Endothelial cell of umbilical vein (primary cell): ENCODE data around the gene L3MBTL4. TPM values are rescaled to one million over a fixed set of nuclear protein-coding genes. Genes with fewer than 3 reads are reported as not detected.

Source experiments
- BruUV-seq: library from RNA; stranded (reverse); fragments of 400-500 nt; replicated peaks from 2 replicates; lab custom pipeline; 2021; lab: Mats Ljungman, UMichigan
- CTCF ChIA-PET: fragments of 300-600, 350-600 bp; sonication (Branson Sonifier 250); formaldehyde crosslinking; loops from one replicate; lab custom pipeline; 2021; ENCODE audit warnings: antibody characterized with exemption, inconsistent platforms; lab: Charles Lee
- POLR2A ChIA-PET: fragments of 300-600, 350-600 bp; sonication (Branson Sonifier 250); formaldehyde crosslinking; loops from one replicate; lab custom pipeline; 2021; ENCODE audit warnings: antibody characterized with exemption, inconsistent platforms; lab: Charles Lee
- DNase-seq: peaks from one replicate; pipeline ENCODE4 v3.0.0-alpha.2; 2011; ENCODE audit warnings: low read depth, low spot score
- FAIRE-seq: peaks from 2 replicates; lab custom pipeline; 2011; peaks lifted over from hg19 to GRCh38; lab: Jason Lieb, UNC
- H2AFZ ChIP-seq: 2 replicates; pipeline ENCODE4 v1.6.0; 2012; ENCODE audit warnings: low read depth, low read length, control low read depth, inconsistent platforms
- H3K27ac ChIP-seq: 2 replicates; pipeline ENCODE4 v1.5.1; 2011; ENCODE audit warnings: low read depth, mild to moderate bottlenecking, control low read depth, low read length, moderate library complexity; ENCODE audit not compliant: insufficient read depth
- H3K27me3 ChIP-seq, 2 experiments: 2 replicates each; pipeline versions ENCODE4 v1.6.0 to v1.6.1; 2011; ENCODE audit warnings: low read length in 2 of 2, mixed read lengths in 1 of 2; ENCODE audit not compliant: control insufficient read depth in 2 of 2, insufficient read depth in 2 of 2
- H3K36me3 ChIP-seq, 2 experiments: 2 replicates in 1 of 2; 3 replicates in 1 of 2; pipeline ENCODE4 v1.5.1; 2011; ENCODE audit warnings: low read length in 2 of 2, mild to moderate bottlenecking in 1 of 2, moderate library complexity in 1 of 2; ENCODE audit not compliant: control insufficient read depth in 2 of 2, insufficient read depth in 2 of 2; ENCODE audit errors: extremely low read depth in 1 of 2
- H3K4me1 ChIP-seq: 3 replicates; pipeline ENCODE4 v1.5.1; 2011; ENCODE audit warnings: mild to moderate bottlenecking, low read length; ENCODE audit not compliant: control insufficient read depth, insufficient read depth; ENCODE audit errors: extremely low read depth
- H3K4me2 ChIP-seq: 2 replicates; pipeline ENCODE4 v1.6.1; 2011; ENCODE audit warnings: low read length, control low read depth, mixed read lengths; ENCODE audit not compliant: insufficient read depth
- H3K4me3 ChIP-seq, 3 experiments: fragments of 200-600 bp in 1 of 3; sonication (generic), shearing (Covaris generic) in 1 of 3; replicated peaks in 1 of 3; 2 replicates each; pipeline ENCODE4 v1.5.1; 2011 to 2016; ENCODE audit warnings: control low read depth in 3 of 3, low read length in 3 of 3, mild to moderate bottlenecking in 2 of 3, inconsistent platforms in 1 of 3, low read depth in 1 of 3, moderate library complexity in 1 of 3; ENCODE audit not compliant: insufficient read depth in 1 of 3
- H3K79me2 ChIP-seq: 2 replicates; pipeline ENCODE4 v1.6.0; 2012; ENCODE audit warnings: low read length, inconsistent platforms; ENCODE audit not compliant: control insufficient read depth, insufficient read depth
- H3K9ac ChIP-seq: replicated peaks from 2 replicates; pipeline ENCODE3; 2011; ENCODE audit warnings: low read length, control low read depth; ENCODE audit not compliant: insufficient read depth; ENCODE audit errors: extremely low read depth
- H3K9me1 ChIP-seq: replicated peaks from 3 replicates; pipeline ENCODE4 v1.6.0; 2011; ENCODE audit warnings: mild to moderate bottlenecking, low read length; ENCODE audit not compliant: control insufficient read depth, insufficient read depth; ENCODE audit errors: extremely low read depth
- H3K9me3 ChIP-seq: replicated peaks from 2 replicates; pipeline ENCODE4 v1.5.1; 2012; ENCODE audit warnings: low read length, inconsistent platforms; ENCODE audit not compliant: control insufficient read depth, insufficient read depth
- H4K20me1 ChIP-seq: replicated peaks from 2 replicates; pipeline ENCODE3; 2011; ENCODE audit warnings: mild to moderate bottlenecking, low read length; ENCODE audit not compliant: control insufficient read depth, insufficient read depth; ENCODE audit errors: extremely low read depth
- CTCF ChIP-seq, 2 donors: IDR thresholded peaks; 1 replicate in 1 of 2; 2 replicates in 1 of 2; pipeline ENCODE4 v1.5.1; 2011; ENCODE audit warnings: low read length in 2 of 2, mild to moderate bottlenecking in 2 of 2, moderate library complexity in 2 of 2, control low read depth in 1 of 2, inconsistent platforms in 1 of 2, low read depth in 1 of 2; ENCODE audit not compliant: insufficient read depth in 1 of 2; ENCODE audit errors: extremely low read depth in 1 of 2
- EZH2 ChIP-seq: IDR thresholded peaks from 2 replicates; pipeline ENCODE4 v1.6.1; 2012; ENCODE audit warnings: borderline replicate concordance, low read depth, mild to moderate bottlenecking, moderate library complexity, low read length, inconsistent platforms; ENCODE audit not compliant: severe bottlenecking
- FOS ChIP-seq: IDR thresholded peaks from 2 replicates; pipeline ENCODE4 v1.6.1; 2011; ENCODE audit warnings: mild to moderate bottlenecking, low read length, moderate library complexity, borderline replicate concordance; ENCODE audit not compliant: insufficient read depth
- GATA2 ChIP-seq: IDR thresholded peaks from 2 replicates; pipeline ENCODE4 v1.7.0; 2011; ENCODE audit warnings: low read depth, mild to moderate bottlenecking, moderate library complexity, mixed read lengths, low read length; ENCODE audit not compliant: insufficient read length, insufficient read depth
- JUN ChIP-seq: IDR thresholded peaks from 2 replicates; pipeline ENCODE4 v1.6.1; 2011; ENCODE audit warnings: borderline replicate concordance, low read depth; ENCODE audit not compliant: insufficient read length, insufficient read depth
- MAX ChIP-seq: IDR thresholded peaks from 2 replicates; pipeline ENCODE4 v1.6.1; 2011; ENCODE audit not compliant: insufficient read depth, insufficient read length
- MYC ChIP-seq: IDR thresholded peaks from one replicate; pipeline ENCODE4 v1.6.1; 2011; ENCODE audit warnings: mild to moderate bottlenecking, low read depth, low read length
- POLR2A ChIP-seq: IDR thresholded peaks from 2 replicates; pipeline ENCODE4 v1.6.1; 2012; ENCODE audit warnings: low read depth, mild to moderate bottlenecking, control low read depth, low read length
- POLR2AphosphoS5 ChIP-seq: IDR thresholded peaks from 2 replicates; pipeline ENCODE4 v1.6.1; 2012; ENCODE audit warnings: low read depth, mild to moderate bottlenecking, control low read depth, low read length, moderate library complexity; ENCODE audit not compliant: insufficient read depth
- dilution Hi-C: fragments of 300-500 bp; cut with MboI; formaldehyde crosslinking; loops from one replicate; pipeline ENCODE4 v1.15.0; 2019; ENCODE audit warnings: low sequenced_read_pairs; ENCODE audit not compliant: extremely low pct_ligation_motif_present
- intact Hi-C: fragments of 100-400 bp; cut with micrococcal nuclease; formaldehyde crosslinking; loops from one replicate; pipeline ENCODE4 v1.10.0; 2022
- polyA plus RNA-seq, 4 experiments: library from polyadenylated mRNA; depleted of rRNA in 3 of 4; stranded (reverse) in 3 of 4; unstranded in 1 of 4; fragments of >200 nt; gene quantifications; 2 replicates each; pipeline versions ENCODE4 v1.2.1 to v1.2.3, GENCODE V29; 2011 to 2012; ENCODE audit warnings: missing spikeins in 1 of 4
- total RNA-seq: library from RNA; stranded (reverse); gene quantifications from 2 replicates; pipeline ENCODE4 v1.2.3, GENCODE V29; 2021

The L3MBTL4 gene
- total and polyA plus RNA-seq, 2 donors (not counting 3 experiments of a cell fraction or from before 2014, with no cell fraction given) = 0.80 TPM; not detected in 1

- DNase-seq = no peak
- FAIRE-seq = no peak
- intact Hi-C loops (no loop called here), dilution Hi-C loops (no loop called here)
- H3K4me1 ChIP-seq = no peaks in the 10 kb centered on the region
- ChIA-PET CTCF (no interaction called here), POLR2A (no interaction called here)
- no peaks in the 10 kb centered on the region for H3K36me3 ChIP-seq
- H2AFZ ChIP-seq = no peak overlapping the region
- no peaks in the 10 kb centered on the region for H3K9me3 ChIP-seq
- no TSS peak for BruUV-seq
- no peaks in the 10 kb centered on the region for H3K27me3 ChIP-seq
- H3K4me3 ChIP-seq = no peak overlapping the region
- H3K4me2 ChIP-seq = no peak overlapping the region
- no peaks in the 10 kb centered on the region for H3K79me2 ChIP-seq
- no peak overlapping the region for H3K27ac ChIP-seq
- H3K9ac ChIP-seq = no peak overlapping the region
- no peaks in the 10 kb centered on the region for H4K20me1 ChIP-seq
- TF ChIP-seq POLR2A (no peak), EZH2 (no peak), FOS (no peak), MYC (no peak), GATA2 (no peak), MAX (no peak), JUN (no peak), CTCF (IDR thresholded peaks at IDR 0.05; ENCODE audit: extremely low read depth in 1 of 2, insufficient read depth in 1 of 2, low read depth in 1 of 2, low read length in 2 of 2) (no peak), POLR2AphosphoS5 (no peak)
- no peaks in the 10 kb centered on the region for H3K9me1 ChIP-seq
These were observed 163.6 kb downstream of the L3MBTL4 start for GRCh38 chr18:6251084-6251483.
